GM12878 (cell line): ENCODE data around the gene GAS2L1. TPM values are rescaled to one million over a fixed set of nuclear protein-coding genes. Genes with fewer than 3 reads are reported as not detected.

ENCODE experiments used
- ATAC-seq: fragments of 200-7000 bp; cut with Tn5 transposase; 3 replicates; pipeline ENCODE4 v1.9.1; 2020; ENCODE audit warnings: mild to moderate bottlenecking, moderate library complexity
- BruUV-seq: library from RNA; stranded (reverse); fragments of 400-500 nt; replicated peaks from 2 replicates; lab custom pipeline; 2021; lab: Mats Ljungman, UMichigan
- CTCF ChIA-PET: fragments of 300-600 bp; sonication (Branson Sonifier 250); formaldehyde crosslinking; extraction: SDS; loops from one replicate; lab custom pipeline; 2021; ENCODE audit warnings: inconsistent platforms; lab: Yijun Ruan, JAX
- POLR2A ChIA-PET: fragments of 350-600 bp; formaldehyde crosslinking; extraction: SDS; loops from one replicate; lab custom pipeline; 2021; ENCODE audit warnings: inconsistent platforms; lab: Charles Lee
- RAD21 ChIA-PET: fragments of 300-600 bp; sonication (Branson Sonifier 250); formaldehyde crosslinking; loops from one replicate; lab custom pipeline; 2023; ENCODE audit warnings: antibody characterized with exemption; ENCODE audit not compliant: unreplicated experiment; lab: Charles Lee
- SMC1A ChIA-PET: fragments of 300-600 bp; sonication (Branson Sonifier 250); formaldehyde crosslinking; loops from one replicate; lab custom pipeline; 2023; ENCODE audit not compliant: unreplicated experiment, uncharacterized antibody; lab: Charles Lee
- DNase-seq: peaks from one replicate; pipeline ENCODE4 v3.0.0-alpha.2; 2011; ENCODE audit warnings: low read depth, low spot score
- FAIRE-seq: peaks from 3 replicates; lab custom pipeline; 2011; peaks lifted over from hg19 to GRCh38; lab: Jason Lieb, UNC
- H2AFZ ChIP-seq: 2 replicates; pipeline ENCODE4 v1.6.0; 2011; ENCODE audit warnings: low read depth, low read length, control low read depth; ENCODE audit not compliant: control insufficient read depth
- H3K27ac ChIP-seq: 2 replicates; pipeline ENCODE4 v1.5.1; 2011; ENCODE audit warnings: control low read depth; ENCODE audit not compliant: control insufficient read depth, insufficient read depth
- H3K27me3 ChIP-seq, 2 experiments: replicated peaks in 1 of 2; 2 replicates each; pipeline versions ENCODE4 v1.6.0 to v1.6.1; 2011; ENCODE audit warnings: low read length in 1 of 2; ENCODE audit not compliant: control insufficient read depth in 2 of 2, insufficient read depth in 2 of 2
- H3K36me3 ChIP-seq, 2 experiments: 2 replicates each; pipeline ENCODE4 v1.5.1; 2011; ENCODE audit warnings: low read length in 1 of 2; ENCODE audit not compliant: control insufficient read depth in 2 of 2, insufficient read depth in 2 of 2
- H3K4me1 ChIP-seq: 2 replicates; pipeline ENCODE4 v1.6.1; 2011; ENCODE audit warnings: mild to moderate bottlenecking, low read length, moderate library complexity, mixed read lengths; ENCODE audit not compliant: control insufficient read depth, insufficient read depth
- H3K4me2 ChIP-seq: 2 replicates; pipeline ENCODE4 v1.6.0; 2011; ENCODE audit warnings: control low read depth; ENCODE audit not compliant: control insufficient read depth, insufficient read depth
- H3K4me3 ChIP-seq: fragments of 200-600 bp; sonication (generic); 2 replicates; pipeline ENCODE4 v1.5.1; 2016
- H3K79me2 ChIP-seq: 2 replicates; pipeline ENCODE4 v1.6.0; 2011; ENCODE audit warnings: low read length; ENCODE audit not compliant: control insufficient read depth, insufficient read depth
- H3K9ac ChIP-seq: 2 replicates; pipeline ENCODE4 v1.8.0; 2011; ENCODE audit warnings: low read length, control low read depth, mixed read lengths; ENCODE audit not compliant: control insufficient read depth, insufficient read depth
- H3K9me3 ChIP-seq: replicated peaks from 3 replicates; pipeline ENCODE4 v1.5.1; 2011; ENCODE audit warnings: mild to moderate bottlenecking, low read length; ENCODE audit not compliant: control insufficient read depth, insufficient read depth
- H4K20me1 ChIP-seq: 2 replicates; pipeline ENCODE4 v1.6.0; 2011; ENCODE audit not compliant: control insufficient read depth, insufficient read depth
- CBFB ChIP-seq: IDR thresholded peaks from 2 replicates; pipeline ENCODE4 v1.6.1; 2016; ENCODE audit warnings: antibody characterized with exemption, low read depth
- CEBPB ChIP-seq, 2 experiments: fragments of 150-350 bp in 1 of 2; IDR thresholded peaks; 2 replicates each; pipeline ENCODE4 v1.6.1; 2012 to 2014; ENCODE audit warnings: low read depth in 2 of 2, low read length in 2 of 2, borderline replicate concordance in 1 of 2, inconsistent platforms in 1 of 2
- EZH2 ChIP-seq: IDR thresholded peaks from 2 replicates; pipeline ENCODE4 v1.6.1; 2012; ENCODE audit warnings: low read depth, mild to moderate bottlenecking, control low read depth, inconsistent platforms, low read length, borderline replicate concordance; ENCODE audit not compliant: control insufficient read depth
- NR2F1 ChIP-seq: fragments of 450-650 bp; conservative IDR thresholded peaks from 2 replicates; pipeline ENCODE4 v1.6.1; 2017; ENCODE audit warnings: mild to moderate bottlenecking
- NRF1 ChIP-seq: conservative IDR thresholded peaks from 2 replicates; pipeline ENCODE4 v1.6.1; 2011; ENCODE audit warnings: mild to moderate bottlenecking, low read depth, low read length, improper control_type of control experiment
- PBX3 ChIP-seq: IDR thresholded peaks from 2 replicates; pipeline ENCODE4 v1.6.1; 2011; ENCODE audit warnings: mild to moderate bottlenecking, low read depth, low read length, moderate library complexity; ENCODE audit not compliant: insufficient replicate concordance
- POLR2A ChIP-seq: IDR thresholded peaks from 2 replicates; pipeline ENCODE4 v1.6.1; 2011; ENCODE audit warnings: low read depth, mild to moderate bottlenecking, low read length
- POLR2AphosphoS5 ChIP-seq: IDR thresholded peaks from 2 replicates; pipeline ENCODE4 v1.6.1; 2011; ENCODE audit warnings: mild to moderate bottlenecking, low read length, inconsistent platforms
- PRDM15 ChIP-seq: fragments of 450-650 bp; formaldehyde crosslinking; IDR thresholded peaks from 2 replicates; pipeline ENCODE4 v1.4.0; 2020; ENCODE audit warnings: mild to moderate bottlenecking, moderate library complexity
- SMAD5 ChIP-seq: IDR thresholded peaks from 2 replicates; pipeline ENCODE4 v1.6.1; 2016; ENCODE audit warnings: antibody characterized with exemption, low read depth
- SMC3 ChIP-seq: IDR thresholded peaks from 2 replicates; pipeline ENCODE4 v1.6.1; 2011; ENCODE audit warnings: low read length, improper control_type of control experiment, borderline replicate concordance
- USF1 ChIP-seq: IDR thresholded peaks from 2 replicates; pipeline ENCODE4 v1.6.1; 2011; ENCODE audit warnings: borderline replicate concordance, low read depth, mild to moderate bottlenecking, moderate library complexity, mixed read lengths, low read length; ENCODE audit not compliant: insufficient read depth; ENCODE audit errors: extremely low read length
- ZNF207 ChIP-seq: fragments of 450-650 bp; IDR thresholded peaks from 2 replicates; pipeline ENCODE4 v1.6.1; 2014; ENCODE audit warnings: antibody characterized with exemption, mild to moderate bottlenecking, borderline replicate concordance
- WGBS: methylation state at CpG from one replicate; pipeline ENCODE4 v1.1.6; 2016; ENCODE audit warnings: low lambda C conversion rate; ENCODE audit not compliant: insufficient replicate concordance, insufficient coverage; ENCODE audit errors: missing lambda C conversion rate; 5-methylcytosine and 5-hydroxymethylcytosine counted together
- in situ Hi-C: fragments of 300-500 bp; cut with MboI; formaldehyde crosslinking; loops from 9 replicates; pipeline ENCODE4 v1.14.3; 2018; ENCODE audit warnings: mixed read lengths
- intact Hi-C: fragments of 100-400 bp; cut with micrococcal nuclease; formaldehyde crosslinking; loops from one replicate; pipeline ENCODE4 v1.14.2; 2022; ENCODE audit not compliant: unreplicated experiment
- polyA plus RNA-seq, 11 experiments: library from polyadenylated mRNA; depleted of rRNA in 4 of 11; unstranded in 6 of 11; stranded (reverse) in 5 of 11; fragments of >200 nt; fragmentation: Nextera tagmentation in 4 of 11; fragmentation: Illumina TruSeq in 1 of 11; extraction: Ambion mirVana in 4 of 11; extraction: Trizol in 1 of 11; gene quantifications; 1 replicate in 1 of 11; 2 replicates in 10 of 11; pipeline versions ENCODE4 v1.2.1 to v1.2.3, GENCODE V29; 2011 to 2016; ENCODE audit warnings: inconsistent platforms in 2 of 11, missing spikeins in 2 of 11, low read depth in 1 of 11
- total RNA-seq, 4 experiments: library from RNA; depleted of rRNA in 3 of 4; stranded (reverse); fragments of >200 nt in 3 of 4; fragmentation: Illumina TruSeq in 1 of 4; extraction: Trizol in 1 of 4; gene quantifications; 2 replicates each; pipeline versions ENCODE4 v1.2.1 to v1.2.3, GENCODE V29; 2013 to 2021

The GAS2L1 gene
- total and polyA plus RNA-seq, 10 of the 15 experiments (the other 5 are each of a cell fraction or from before 2014, with no cell fraction given) = 0.03 to 0.13 TPM; not detected in 8

- H3K27ac ChIP-seq = no peak overlapping the region
- DNase-seq (no peak), FAIRE-seq (no peak)
- TF ChIP-seq CBFB (no peak), EZH2 (no peak), CEBPB (IDR thresholded peaks at IDR 0.05; ENCODE audit: borderline replicate concordance in 1 of 2, low read depth in 2 of 2, low read length in 2 of 2) (no peak), POLR2AphosphoS5 (no peak), SMC3 (no peak)
- TF ChIP-seq, all 136 proteins: peak for 0
- ChIA-PET SMC1A (no interaction called here), CTCF (no interaction called here), RAD21 (no interaction called here), POLR2A (no interaction called here)
- Histone ChIP-seq H3K27me3 (no peaks in the 10 kb centered on the region), H2AFZ (no peak overlapping the region), H4K20me1 (no peaks in the 10 kb centered on the region), H3K36me3 (peaks cover 29 to 56% of the 10 kb centered on the region in 2 experiments), H3K9ac (no peak overlapping the region), H3K4me2 (no peak overlapping the region), H3K4me1 (no peaks in the 10 kb centered on the region), H3K79me2 (no peaks in the 10 kb centered on the region), H3K4me3 (no peak overlapping the region), H3K9me3 (no peaks in the 10 kb centered on the region)
- intact Hi-C loops = no loop called here
- no TSS peak for BruUV-seq
- no peak for ATAC-seq
- in situ Hi-C loops = no loop called here
- WGBS = 97% methylated on average over 6 of the region's 6 CpGs
Observed at GRCh38 chr22:29351042-29351441, 44.6 kb downstream of the GAS2L1 start.

- H3K79me2 ChIP-seq = no peaks in the 10 kb centered on the region
- no peak for ATAC-seq
- in situ Hi-C loops = no loop called here
- no peak for TF ChIP-seq NR2F1
- no peak for TF ChIP-seq USF1
- TF ChIP-seq NRF1 = no peak
- TF ChIP-seq PRDM15 (CRISPR knock-in tag) = no peak
- no peak for TF ChIP-seq ZNF207
- no peak for TF ChIP-seq SMAD5
- no peak for TF ChIP-seq PBX3
- TF ChIP-seq POLR2A = no peak
Observed at GRCh38 chr22:29351891-29352290, 45.4 kb downstream of the GAS2L1 start.

More at GRCh38 chr22:29351891-29352290, 45.4 kb downstream of the GAS2L1 start:
- FAIRE-seq (no peak), DNase-seq (no peak)
- BruUV-seq = no TSS peak
- Histone ChIP-seq H3K4me2 (no peak overlapping the region), H2AFZ (no peak overlapping the region), H3K36me3 (peaks cover 28 to 56% of the 10 kb centered on the region in 2 experiments), H3K9ac (no peak overlapping the region), H3K4me3 (no peak overlapping the region), H3K9me3 (no peaks in the 10 kb centered on the region), H3K4me1 (no peaks in the 10 kb centered on the region), H3K27me3 (no peaks in the 10 kb centered on the region), H4K20me1 (no peaks in the 10 kb centered on the region), H3K27ac (no peak overlapping the region)
- ChIA-PET POLR2A (no interaction called here), SMC1A (no interaction called here), CTCF (interaction anchor here (0.6 kb wide), 1 partner anchor 719 kb away, joined by 3 read pairs; no protein-coding TSS in a partner anchor), RAD21 (no interaction called here)
- intact Hi-C loops = no loop called here
- WGBS = 93% methylated on average over 9 of the region's 9 CpGs
